GM10847 (cell line): Measurements from ENCODE around the gene AFDN.

ENCODE experiments used
- POLR2A ChIP-seq: IDR thresholded peaks from 2 replicates; pipeline ENCODE4 v1.6.1; 2011; ENCODE audit not compliant: insufficient read length; ENCODE audit errors: extremely low read depth

AFDN gene

DNA sequence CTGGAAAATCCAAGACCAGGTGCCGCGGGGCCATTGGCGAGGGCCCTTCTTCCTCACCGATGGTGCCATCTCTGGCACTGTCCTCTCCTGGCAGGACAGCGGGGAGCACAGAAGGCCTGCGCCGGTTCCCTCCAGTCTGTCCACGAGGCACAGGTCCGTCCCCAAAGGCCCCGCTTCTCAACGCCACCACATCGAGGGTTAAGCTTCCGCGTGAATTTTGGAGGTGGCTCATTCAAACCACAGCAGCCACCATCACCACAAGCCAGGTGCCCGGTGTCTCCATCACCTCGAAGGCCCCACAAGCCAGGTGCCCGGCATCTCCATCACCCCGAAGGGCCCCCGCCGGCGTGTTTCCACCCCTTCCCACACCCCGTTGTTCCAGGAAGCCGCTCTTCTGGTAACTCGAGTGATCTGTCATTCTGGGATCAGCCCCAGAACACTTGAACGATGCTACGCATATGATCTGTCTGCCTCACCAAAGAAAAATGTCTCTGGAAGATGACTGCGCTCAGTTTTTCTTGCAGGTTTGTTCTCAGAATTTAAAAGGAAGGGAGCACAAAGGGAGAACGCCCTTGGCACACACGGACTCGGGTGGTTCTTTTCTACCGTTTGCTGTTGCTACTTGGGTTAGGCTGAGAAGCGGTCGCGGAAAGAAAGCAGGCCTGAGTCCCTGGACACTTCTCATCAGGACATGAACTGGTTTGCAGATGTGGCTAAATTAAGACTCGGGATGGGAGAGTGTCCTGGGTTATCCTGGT, 160.9 kb downstream of the AFDN start:
- TF ChIP-seq POLR2A: no peak

- no peak for TF ChIP-seq POLR2A
Measured at GRCh38 chr6:167988154-167988495, 161.4 kb downstream of the AFDN start.

DNA sequence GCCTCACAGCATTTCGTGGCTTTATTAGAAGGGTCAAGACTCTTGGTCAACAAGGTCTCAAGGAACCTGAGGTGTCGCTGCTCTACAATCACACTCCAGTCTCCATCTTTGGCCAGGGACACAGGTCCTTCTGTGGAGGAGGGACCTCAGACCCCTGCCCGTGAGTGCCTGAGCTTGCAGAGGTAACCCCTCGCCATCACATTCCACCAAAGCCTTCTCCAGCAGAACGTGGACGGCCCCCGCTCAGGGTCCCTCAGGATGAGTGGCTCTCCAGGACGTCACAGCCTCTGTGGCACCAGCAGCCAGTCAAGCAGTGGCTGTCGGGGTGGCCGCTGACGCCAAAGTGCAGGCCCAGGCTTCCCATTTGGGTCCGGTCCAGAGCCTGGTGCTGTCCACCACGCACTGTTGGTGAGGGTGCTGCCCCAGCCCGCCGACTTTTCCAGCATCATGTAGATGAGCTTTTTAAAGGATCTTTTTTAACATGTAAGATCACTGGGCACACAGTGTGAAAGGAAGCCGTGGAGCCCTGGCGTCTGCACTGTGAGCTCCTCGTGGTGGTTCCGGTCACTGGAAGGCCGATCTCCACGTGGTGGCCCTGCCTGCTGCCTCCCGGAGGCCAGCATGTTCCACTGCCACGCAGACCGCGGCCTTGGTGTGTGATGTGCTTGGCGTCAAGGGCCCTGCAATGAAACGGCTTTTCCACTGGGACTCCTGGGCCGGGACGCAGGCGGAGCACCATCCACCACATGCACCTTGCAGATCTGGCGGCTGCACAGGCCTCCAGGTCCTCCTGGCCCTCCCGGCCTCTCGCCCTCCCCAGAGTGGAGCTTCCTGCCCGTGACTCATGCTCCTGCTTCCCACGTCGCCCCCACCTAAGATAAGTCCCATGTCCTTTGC, 162.5 kb downstream of the AFDN start:
- TF ChIP-seq POLR2A: no peak

GRCh38 chr6:167990016-167990945, 163.6 kb downstream of the AFDN start:
- no peak for TF ChIP-seq POLR2A

DNA sequence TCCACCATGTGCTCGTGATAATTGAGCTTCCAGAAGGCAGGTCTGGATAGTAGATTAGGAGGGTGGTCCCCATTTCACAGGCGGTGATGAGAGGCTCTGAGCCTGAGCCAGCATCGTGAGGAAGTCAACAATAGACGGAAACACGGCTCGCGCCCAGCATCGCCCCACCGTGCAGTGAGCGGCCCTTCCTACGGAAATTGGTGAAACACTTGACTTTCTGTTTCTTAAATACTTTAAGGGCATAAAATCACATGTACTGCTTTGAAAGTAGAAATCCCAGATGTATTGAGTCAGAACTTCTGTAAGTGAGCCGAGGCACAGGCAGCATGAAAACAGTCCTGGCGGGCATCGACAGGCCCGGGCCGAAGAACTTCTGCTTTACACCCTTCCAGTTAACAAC, 166.5 kb downstream of the AFDN start:
- no peak for TF ChIP-seq POLR2A

GRCh38 chr6:167993831-167994230, 167.1 kb downstream of the AFDN start:
- TF ChIP-seq POLR2A: no peak

DNA sequence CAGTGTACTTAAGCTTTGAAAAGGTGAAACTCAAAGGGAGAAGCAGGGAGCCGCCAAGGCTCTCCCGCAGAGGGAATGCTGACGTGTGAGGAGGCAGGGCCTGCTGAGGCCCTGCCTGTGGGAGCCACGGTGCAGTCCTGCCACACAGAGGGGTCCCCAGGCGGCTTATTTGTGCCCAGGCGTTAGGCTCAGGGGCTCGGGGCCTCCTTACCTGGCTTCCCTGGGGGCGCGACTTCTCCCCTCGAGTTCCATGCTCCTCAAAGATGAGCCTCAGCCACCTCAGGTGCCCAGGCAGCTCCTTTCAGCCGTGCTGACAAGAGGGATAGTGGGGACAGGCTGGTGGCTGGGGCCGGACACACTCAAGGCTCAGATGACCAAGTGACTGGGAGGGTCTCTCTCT, 168.6 kb downstream of the AFDN start:
- TF ChIP-seq POLR2A: no peak

- no peak for TF ChIP-seq POLR2A
Measured at GRCh38 chr6:167995731-167996151, 169.0 kb downstream of the AFDN start.

DNA sequence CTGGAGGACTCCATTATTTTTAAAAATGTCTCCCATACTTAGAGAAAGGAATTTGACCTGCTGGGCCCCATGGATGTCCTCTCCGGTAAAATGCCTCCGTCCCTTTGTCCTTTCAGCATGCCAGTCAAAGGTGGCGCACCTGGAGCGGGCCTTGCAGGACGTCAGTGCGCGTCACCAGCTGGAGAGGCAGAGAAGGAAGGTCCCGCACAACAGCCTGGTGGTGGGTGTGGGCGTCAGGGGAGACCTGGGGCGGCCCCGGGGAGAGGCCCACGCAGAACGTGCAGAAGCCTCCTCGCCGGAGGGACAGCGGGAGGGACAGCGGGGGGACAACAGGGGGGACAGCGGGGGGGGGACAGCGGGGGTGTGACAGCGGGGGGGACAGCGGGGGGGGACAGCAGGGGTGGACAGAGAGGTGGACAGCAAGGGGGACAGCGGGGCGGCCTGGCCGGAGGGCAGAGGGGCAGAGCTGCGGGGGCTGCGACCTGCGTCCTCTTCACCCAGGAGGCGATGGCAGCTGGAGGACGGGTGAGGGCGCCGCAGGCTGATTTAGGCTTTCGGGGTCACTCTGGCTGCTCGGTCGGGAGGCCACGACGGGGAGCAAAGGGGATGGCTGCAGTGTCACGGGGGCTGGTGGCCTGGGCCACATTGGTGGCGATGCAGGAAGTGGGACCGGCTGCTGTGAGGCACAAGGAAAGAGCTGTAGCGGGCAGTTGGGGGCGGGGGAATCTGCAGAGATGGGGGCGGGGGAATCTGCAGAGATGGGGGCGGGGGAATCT, 169.9 kb downstream of the AFDN start:
- no peak for TF ChIP-seq POLR2A

DNA sequence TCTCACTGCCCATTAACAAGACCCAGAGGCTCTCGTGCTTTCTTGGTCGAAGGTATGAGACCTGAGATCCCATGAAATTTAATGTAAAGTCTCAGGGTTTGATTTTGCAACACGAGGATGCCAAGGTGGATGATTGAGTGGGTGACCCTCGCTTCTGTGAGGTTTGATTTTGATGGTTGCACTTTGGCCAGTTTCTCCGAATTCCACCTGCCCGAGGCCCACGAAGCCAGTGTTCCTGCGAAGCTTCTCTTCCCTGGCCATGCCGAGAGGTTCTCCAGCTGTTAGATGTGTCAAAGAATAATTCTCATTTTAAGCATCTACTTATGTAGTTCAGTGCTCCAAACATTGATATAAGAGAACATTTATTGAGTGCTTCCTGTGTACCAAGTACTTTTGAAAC, 170.9 kb downstream of the AFDN start, which contains the start of gene KIF25:
Gene KIF25, plus strand, starts transcription at position 30 of the 400 bp plus-strand sequence. CDS start 31,915 bp downstream, outside the sequence.
- no peak for TF ChIP-seq POLR2A

- TF ChIP-seq POLR2A: no peak
Measured at GRCh38 chr6:167998215-167998614, 171.5 kb downstream of the AFDN start.

- TF ChIP-seq POLR2A: no peak
Measured at GRCh38 chr6:168000198-168001028, 173.7 kb downstream of the AFDN start.

DNA sequence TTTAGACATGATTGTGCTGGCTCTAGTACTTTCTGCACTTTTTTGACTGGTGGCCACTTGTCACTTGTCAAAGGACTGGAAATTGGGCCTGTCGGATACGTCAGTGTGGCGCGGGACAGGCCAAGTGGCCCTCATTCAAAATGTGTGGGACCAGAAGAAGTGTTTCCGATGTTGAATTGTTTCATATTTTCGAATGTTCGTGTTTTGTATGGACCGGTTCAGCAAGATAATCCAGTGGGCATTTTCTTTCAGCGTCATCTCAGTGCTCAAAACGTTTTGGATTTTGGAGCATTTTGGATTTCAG, 174.3 kb downstream of the AFDN start:
- TF ChIP-seq POLR2A: no peak

GRCh38 chr6:168002804-168003203, 176.1 kb downstream of the AFDN start:
- no peak for TF ChIP-seq POLR2A
